Duodenal mucosa (tissue), 2 donors: Measurements from ENCODE around the gene TTC38.
"Not testable (repeated sequence)": the region's sequence is repeated elsewhere in the genome, so short reads cannot be mapped to it uniquely, and the experiment has no call there.

Source experiments
- H3K27ac ChIP-seq: one replicate; pipeline ENCODE4 v1.7.0; 2013; ENCODE audit warnings: low read depth, low read length
- H3K27me3 ChIP-seq, 2 donors: one replicate each; pipeline ENCODE4 v1.7.0; 2013; ENCODE audit warnings: low read length in 2 of 2, control low read depth in 1 of 2; ENCODE audit not compliant: insufficient read depth in 2 of 2, control insufficient read depth in 1 of 2
- H3K36me3 ChIP-seq, 2 donors: one replicate each; pipeline ENCODE4 v1.7.0; 2013; ENCODE audit warnings: low read length in 2 of 2, control low read depth in 1 of 2; ENCODE audit not compliant: insufficient read depth in 2 of 2, control insufficient read depth in 1 of 2
- H3K4me1 ChIP-seq, 2 donors: one replicate each; pipeline ENCODE4 v1.7.0; 2013; ENCODE audit warnings: low read length in 2 of 2, control low read depth in 1 of 2; ENCODE audit not compliant: insufficient read depth in 2 of 2, control insufficient read depth in 1 of 2
- H3K4me3 ChIP-seq, 2 donors: one replicate each; pipeline ENCODE4 v1.7.0; 2013; ENCODE audit warnings: low read length in 2 of 2, low read depth in 1 of 2
- H3K9ac ChIP-seq, 2 donors: one replicate each; pipeline ENCODE4 v1.7.0; 2013; ENCODE audit warnings: low read length in 2 of 2, low read depth in 1 of 2
- H3K9me3 ChIP-seq, 2 donors: one replicate each; pipeline ENCODE4 v1.7.0; 2013; ENCODE audit warnings: low read length in 2 of 2, control low read depth in 1 of 2; ENCODE audit not compliant: control insufficient read depth in 1 of 2

TTC38 gene

GRCh38 chr22:46312848-46313247, 45.0 kb downstream of the TTC38 start:
- not testable (repeated sequence) for H3K36me3 ChIP-seq, H3K27me3 ChIP-seq, H3K9me3 ChIP-seq, H3K27ac ChIP-seq, H3K4me1 ChIP-seq, H3K4me3 ChIP-seq, H3K9ac ChIP-seq

- Histone ChIP-seq H3K4me1 (no peaks in the 10 kb centered on the region), H3K27me3 (no peaks in the 10 kb centered on the region), H3K36me3 (peaks cover 0 to 21% of the 10 kb centered on the region in 2 donors), H3K9me3 (no peaks in the 10 kb centered on the region), H3K27ac (no peak overlapping the region), H3K9ac (no peak overlapping the region), H3K4me3 (no peak overlapping the region)
These were observed 48.2 kb downstream of the TTC38 start for GRCh38 chr22:46315976-46316375.

DNA sequence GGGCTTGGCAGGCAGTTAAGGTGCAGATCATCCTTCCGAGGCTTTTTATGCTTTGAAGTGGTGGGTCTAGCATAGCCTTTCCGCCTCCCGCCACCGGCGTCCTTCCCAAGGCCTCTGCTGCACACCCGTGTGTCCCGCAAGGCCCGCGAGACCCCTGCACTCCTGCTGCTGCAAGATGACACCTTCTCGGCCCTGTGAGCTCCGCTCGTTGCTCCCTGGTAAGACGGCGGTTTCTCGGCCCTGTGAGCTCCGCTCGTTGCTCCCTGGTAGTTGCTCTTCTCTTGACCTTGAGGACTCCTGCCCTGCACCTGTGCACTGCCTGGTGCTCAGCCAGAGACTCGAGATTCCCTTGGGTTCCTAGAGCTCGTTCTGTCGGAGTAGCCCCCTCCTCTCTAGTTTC, 49.8 kb downstream of the TTC38 start:
- H3K36me3 ChIP-seq: peaks cover 0 to 23% of the 10 kb centered on the region in 2 donors
- H3K4me1 ChIP-seq: no peaks in the 10 kb centered on the region
- H3K27ac ChIP-seq: no peak overlapping the region
- no peaks in the 10 kb centered on the region for H3K9me3 ChIP-seq
- H3K9ac ChIP-seq: no peak overlapping the region
- H3K27me3 ChIP-seq: no peaks in the 10 kb centered on the region
- no peak overlapping the region for H3K4me3 ChIP-seq

DNA sequence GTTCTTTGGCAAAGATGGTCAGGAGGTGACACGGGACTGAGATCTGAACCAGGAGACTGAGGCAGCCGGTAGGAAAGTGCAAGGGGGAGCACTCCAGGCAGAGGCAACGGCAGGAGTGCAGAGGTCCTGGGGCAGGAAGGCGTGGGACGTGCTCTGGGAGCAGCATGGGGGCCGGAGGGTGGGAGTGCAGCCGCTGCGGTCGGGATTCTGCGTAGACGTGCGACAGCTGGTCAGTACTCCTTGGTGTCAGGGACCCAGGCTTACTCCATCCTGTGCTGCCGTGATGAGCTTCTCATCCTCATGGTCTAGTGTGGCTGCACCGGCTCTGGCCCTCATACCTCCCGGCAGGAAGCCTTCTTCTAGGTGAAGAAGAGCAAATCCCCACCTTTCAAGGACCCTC, 50.8 kb downstream of the TTC38 start:
- Histone ChIP-seq H3K27ac (no peak overlapping the region), H3K27me3 (no peaks in the 10 kb centered on the region), H3K4me1 (no peaks in the 10 kb centered on the region), H3K9ac (no peak overlapping the region), H3K9me3 (no peaks in the 10 kb centered on the region), H3K36me3 (peaks cover 0 to 29% of the 10 kb centered on the region in 2 donors), H3K4me3 (no peak overlapping the region)

GRCh38 chr22:46319319-46319718, 51.5 kb downstream of the TTC38 start:
- no peak overlapping the region for H3K4me3 ChIP-seq
- H3K9me3 ChIP-seq: no peaks in the 10 kb centered on the region
- H3K27me3 ChIP-seq: no peaks in the 10 kb centered on the region
- H3K4me1 ChIP-seq: no peaks in the 10 kb centered on the region
- H3K27ac ChIP-seq: no peak overlapping the region
- peaks cover 0 to 29% of the 10 kb centered on the region in 2 donors for H3K36me3 ChIP-seq
- H3K9ac ChIP-seq: no peak overlapping the region

GRCh38 chr22:46320166-46320710, 52.4 kb downstream of the TTC38 start:
- Histone ChIP-seq H3K27ac (no peak overlapping the region), H3K4me3 (no peak overlapping the region), H3K27me3 (no peaks in the 10 kb centered on the region), H3K9me3 (no peaks in the 10 kb centered on the region), H3K36me3 (peaks cover 0 to 29% of the 10 kb centered on the region in 2 donors), H3K4me1 (no peaks in the 10 kb centered on the region), H3K9ac (no peak overlapping the region)

DNA sequence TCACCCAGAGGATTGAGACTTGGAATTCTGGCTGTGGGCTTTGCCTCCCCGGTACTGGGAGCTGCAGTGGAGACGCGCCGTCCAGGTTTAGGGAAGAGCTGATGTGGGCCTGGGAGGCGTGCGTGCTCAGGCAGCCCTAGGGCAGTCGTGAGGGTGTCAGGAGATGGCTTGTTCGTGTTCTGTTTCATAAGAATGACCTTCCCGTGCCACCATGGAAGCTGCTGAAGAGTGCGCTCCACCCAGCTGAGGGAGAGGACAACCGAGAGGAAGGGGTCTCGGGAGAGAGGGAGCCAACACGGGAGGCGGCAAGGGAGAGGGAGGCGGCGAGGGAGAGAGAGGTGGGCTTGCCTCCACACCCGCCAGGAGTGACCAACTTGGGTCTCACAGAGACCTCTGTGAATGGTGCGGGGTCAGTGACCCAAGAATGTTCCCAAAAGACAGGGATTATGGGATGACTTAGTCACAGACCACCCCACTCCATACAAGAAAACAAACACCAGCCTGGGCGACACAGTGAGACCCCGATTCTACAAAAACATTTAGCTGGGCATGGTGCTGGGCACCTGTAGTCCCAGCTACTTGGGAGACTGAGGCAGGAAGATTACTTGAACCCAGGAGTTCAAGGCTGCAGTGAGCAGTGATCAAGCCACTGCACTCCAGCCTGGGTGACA, 53.0 kb downstream of the TTC38 start:
- no peak overlapping the region for H3K9ac ChIP-seq
- no peak overlapping the region for H3K27ac ChIP-seq
- no peaks in the 10 kb centered on the region for H3K27me3 ChIP-seq
- peaks cover 0 to 35% of the 10 kb centered on the region in 2 donors for H3K36me3 ChIP-seq
- no peak overlapping the region for H3K4me3 ChIP-seq
- H3K9me3 ChIP-seq: no peaks in the 10 kb centered on the region
- H3K4me1 ChIP-seq: no peaks in the 10 kb centered on the region

- H3K36me3 ChIP-seq: peaks cover 0 to 41% of the 10 kb centered on the region in 2 donors
- H3K9ac ChIP-seq: no peak overlapping the region
- no peak overlapping the region for H3K4me3 ChIP-seq
- H3K27me3 ChIP-seq: no peaks in the 10 kb centered on the region
- no peaks in the 10 kb centered on the region for H3K9me3 ChIP-seq
- no peaks in the 10 kb centered on the region for H3K4me1 ChIP-seq
- no peak overlapping the region for H3K27ac ChIP-seq
These were observed 54.9 kb downstream of the TTC38 start for GRCh38 chr22:46322711-46323110.

DNA sequence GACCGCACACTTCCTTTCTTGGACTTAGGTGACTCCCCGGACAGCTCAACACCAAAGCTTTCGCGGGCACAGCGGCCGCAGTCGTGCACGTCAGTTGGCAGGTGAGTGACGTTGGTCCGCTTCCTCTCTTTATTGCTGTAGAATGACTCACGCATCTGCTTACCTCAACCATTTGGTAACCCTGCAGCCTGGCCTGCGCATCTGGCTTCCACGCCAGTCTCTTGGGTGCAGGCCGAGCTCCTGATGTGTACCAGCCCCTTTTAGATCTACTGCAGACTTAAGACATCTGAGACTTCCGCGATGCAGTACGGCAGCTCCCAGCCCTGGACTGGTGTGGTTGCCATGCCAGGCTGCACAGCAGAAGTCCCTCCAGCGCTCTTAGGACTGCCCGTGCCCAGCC, 55.4 kb downstream of the TTC38 start:
- H3K4me1 ChIP-seq: no peaks in the 10 kb centered on the region
- no peaks in the 10 kb centered on the region for H3K9me3 ChIP-seq
- H3K27me3 ChIP-seq: no peaks in the 10 kb centered on the region
- no peak overlapping the region for H3K27ac ChIP-seq
- H3K9ac ChIP-seq: no peak overlapping the region
- H3K4me3 ChIP-seq: no peak overlapping the region
- H3K36me3 ChIP-seq: peaks cover 0 to 40% of the 10 kb centered on the region in 2 donors

DNA sequence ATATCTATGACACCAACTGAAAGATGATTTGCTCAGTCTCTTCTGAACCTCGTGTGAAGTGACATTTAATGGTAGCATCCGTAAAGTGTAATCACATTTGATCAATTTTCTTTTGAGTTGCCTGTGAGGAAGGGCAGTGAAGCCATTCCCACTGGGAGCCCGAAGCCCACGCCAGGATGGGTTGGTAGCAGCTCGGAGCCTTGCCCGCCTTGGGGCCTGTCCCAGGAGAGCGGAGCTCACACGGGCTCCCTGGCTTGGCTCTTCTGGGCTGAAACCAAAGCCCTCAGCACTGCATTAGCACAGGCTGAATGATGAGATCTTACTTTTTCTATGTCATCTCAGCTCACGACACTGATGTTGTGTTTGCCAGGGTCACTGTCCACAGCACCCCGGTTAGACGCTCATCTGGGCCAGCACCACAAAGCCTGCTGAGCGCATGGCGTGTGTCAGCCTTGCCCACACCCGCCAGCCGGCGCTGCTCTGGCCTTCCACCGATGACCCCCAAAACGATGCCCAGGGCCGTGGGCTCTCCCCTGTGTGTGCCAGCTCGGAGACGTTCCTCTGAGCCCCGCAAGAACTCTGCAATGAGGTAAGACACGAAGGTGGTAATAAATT, 58.4 kb downstream of the TTC38 start:
- Histone ChIP-seq H3K27ac (no peak overlapping the region), H3K9ac (no peak overlapping the region), H3K9me3 (no peaks in the 10 kb centered on the region), H3K36me3 (peaks cover 0 to 29% of the 10 kb centered on the region in 2 donors), H3K27me3 (no peaks in the 10 kb centered on the region), H3K4me1 (no peaks in the 10 kb centered on the region), H3K4me3 (no peak overlapping the region)
